Heart left ventricle (tissue), 16 donors: ENCODE measurements around the gene KRT76. TPM values are rescaled to one million over a fixed set of nuclear protein-coding genes. Genes with fewer than 3 reads are reported as not detected.

Experiments
- ATAC-seq, 4 donors: fragments of 200-7000 bp; cut with Tn5 transposase; one replicate each; pipeline ENCODE4 v1.9.1; 2020 to 2022; ENCODE audit warnings: moderate library complexity in 4 of 4, mild to moderate bottlenecking in 3 of 4, moderate number of reproducible peaks in 1 of 4
- DNase-seq, 5 donors: peaks; one replicate each; pipeline ENCODE4 v3.0.0-alpha.2; 2020
- H3K27ac ChIP-seq, 12 donors: fragments of 200-600 bp; sonication (generic) in 4 of 12; one replicate each; pipeline versions ENCODE4 v1.5.0 to v1.8.0; 2016 to 2022; ENCODE audit warnings: mild to moderate bottlenecking in 2 of 12
- H3K27me3 ChIP-seq, 9 donors: fragments of 200-600 bp; sonication (generic) in 2 of 9; one replicate each; pipeline versions ENCODE4 v1.5.1 to v1.8.0; 2016 to 2022; ENCODE audit warnings: mild to moderate bottlenecking in 3 of 9
- H3K36me3 ChIP-seq, 9 donors: fragments of 200-600 bp; sonication (generic) in 2 of 9; one replicate each; pipeline versions ENCODE4 v1.5.0 to v1.8.0; 2018 to 2022; ENCODE audit warnings: mild to moderate bottlenecking in 2 of 9
- H3K4me1 ChIP-seq, 12 donors: fragments of 200-600 bp; sonication (generic) in 4 of 12; one replicate each; pipeline versions ENCODE4 v1.5.0 to v1.8.0; 2016 to 2022; ENCODE audit warnings: mild to moderate bottlenecking in 3 of 12
- H3K4me3 ChIP-seq, 12 donors: fragments of 200-600 bp; sonication (generic) in 4 of 12; one replicate each; pipeline versions ENCODE4 v1.5.0 to v1.8.0; 2017 to 2022; ENCODE audit warnings: mild to moderate bottlenecking in 9 of 12, moderate library complexity in 4 of 12
- H3K9me3 ChIP-seq, 12 donors: fragments of 200-600 bp; sonication (generic) in 4 of 12; one replicate each; pipeline versions ENCODE4 v1.5.0 to v1.8.0; 2016 to 2022; ENCODE audit warnings: mild to moderate bottlenecking in 1 of 12
- POLR2A ChIP-seq, 2 donors: fragments of 450-650 bp; IDR thresholded peaks; one replicate each; pipeline ENCODE4 v1.6.1; 2017; ENCODE audit warnings: antibody characterized with exemption in 2 of 2, mild to moderate bottlenecking in 2 of 2, moderate library complexity in 2 of 2
- WGBS, 4 donors: extraction: QIAGEN DNeasy Blood & Tissue Kit in 2 of 4; methylation state at CpG; one replicate each; pipeline versions ENCODE4 v1.1.5 to v1.1.7; 2013 to 2018; 5-methylcytosine and 5-hydroxymethylcytosine counted together
- intact Hi-C, 10 donors: fragments of 100-400 bp; cut with DNase I; formaldehyde crosslinking; loops; one replicate each; pipeline versions ENCODE4 v1.11.1 to v1.14.2; 2022
- polyA plus RNA-seq, 2 donors: library from polyadenylated mRNA; stranded (reverse); fragments of 200-250 nt; gene quantifications; one replicate each; pipeline ENCODE4 v1.2.3, GENCODE V29; 2013
- total RNA-seq, 9 donors: library from RNA; depleted of rRNA in 2 of 9; stranded (reverse); fragments of >200 nt in 2 of 9; fragmentation: NEBNext Ultra II Directional in 3 of 9; extraction: Animal tissue kit (Norgen Biotek cat#: 25700) in 3 of 9; gene quantifications; one replicate each; pipeline versions ENCODE4 v1.1.0 to v1.2.4, GENCODE V29; 2016 to 2023
- TF ChIP-seq, protein P1 (sequence below), 12 donors: fragments of 200-600 bp; sonication (generic) in 4 of 12; IDR thresholded peaks; one replicate each; pipeline versions ENCODE4 v1.5.0 to v1.8.0; 2018 to 2022; ENCODE audit warnings: antibody characterized with exemption in 12 of 12, mild to moderate bottlenecking in 5 of 12
- donor health status: ischemic (EF 13 %, LVEDD 7.1; RV severe dilation, severe dysfunction).
- donor health status: healthy with polysubstance abuse.
- donor health status: DM: no; HTN: yes; CAD: no.
- donor health status: DM: no; HTN: no; CAD: no.
- donor health status: ischemic (EF 25% LVEDD 6.9; RV normal size, moderate dysfunction).
- donor health status: ischemic (EF 25% LVEDD 5.7; RV mildly dilated, moderate dysfunction).
- donor health status: healthy.
- donor health status: DM: yes; HTN: yes; CAD: no.
- donor health status: ischemic (EF 35%, LVEDD 5.7; RV mildly dilated, moderate dysfunction).
- donor health status: nonischemic (EF 11% LVEDD 7.7; RV severe dilation, severe dysfunction).
- donor health status: DM: yes; HTN: yes; CAD: no.
- donor health status: PGD.
- donor health status: ischemic (EF 29% LVEDD 5.4; RV normal size, mild dysfunction).
- donor health status: nonischemic (EF 23%, LVEDD 6.1; RV moderate dilation, normal function).

Gene KRT76
- total and polyA plus RNA-seq, 11 donors = not detected

DNA sequence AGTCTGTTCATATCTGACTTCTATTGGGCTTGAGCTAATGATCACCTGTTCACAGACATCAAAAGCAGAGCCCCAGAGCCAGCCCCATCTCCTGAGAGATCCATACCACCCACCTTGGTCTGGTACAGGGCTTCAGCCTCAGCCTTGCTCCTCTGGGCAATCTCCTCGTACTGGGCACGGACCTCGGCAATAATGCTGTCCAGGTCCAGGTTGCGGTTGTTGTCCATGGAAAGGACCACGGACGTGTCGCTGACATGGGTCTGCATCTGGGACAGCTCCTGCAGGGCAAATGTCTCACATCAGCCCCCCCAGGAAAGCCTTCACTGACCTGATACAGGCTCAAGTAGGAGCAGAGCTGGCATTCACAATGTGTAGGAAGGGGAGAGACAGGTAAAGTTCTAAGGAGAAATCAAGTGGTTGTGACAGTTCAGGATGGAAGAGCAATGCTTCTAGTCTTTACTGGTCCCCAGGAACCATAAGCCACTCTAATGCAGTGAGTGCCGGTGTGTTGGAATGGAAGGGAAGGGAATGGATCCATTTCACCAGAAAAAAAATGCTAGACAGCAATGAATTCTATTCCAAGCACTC, 31.5 kb upstream of the KRT76 start:
- no peaks in the 10 kb centered on the region for H3K9me3 ChIP-seq
- H3K27ac ChIP-seq = no peak overlapping the region
- WGBS, 4 donors = 89 to 93% (median 91%) methylated on average over 8 of the region's 8 CpGs
- no peak overlapping the region for H3K4me3 ChIP-seq
- H3K4me1 ChIP-seq = no peaks in the 10 kb centered on the region
- TF ChIP-seq POLR2A (IDR thresholded peaks at IDR 0.05) = no peak
- TF ChIP-seq, protein P1, sequence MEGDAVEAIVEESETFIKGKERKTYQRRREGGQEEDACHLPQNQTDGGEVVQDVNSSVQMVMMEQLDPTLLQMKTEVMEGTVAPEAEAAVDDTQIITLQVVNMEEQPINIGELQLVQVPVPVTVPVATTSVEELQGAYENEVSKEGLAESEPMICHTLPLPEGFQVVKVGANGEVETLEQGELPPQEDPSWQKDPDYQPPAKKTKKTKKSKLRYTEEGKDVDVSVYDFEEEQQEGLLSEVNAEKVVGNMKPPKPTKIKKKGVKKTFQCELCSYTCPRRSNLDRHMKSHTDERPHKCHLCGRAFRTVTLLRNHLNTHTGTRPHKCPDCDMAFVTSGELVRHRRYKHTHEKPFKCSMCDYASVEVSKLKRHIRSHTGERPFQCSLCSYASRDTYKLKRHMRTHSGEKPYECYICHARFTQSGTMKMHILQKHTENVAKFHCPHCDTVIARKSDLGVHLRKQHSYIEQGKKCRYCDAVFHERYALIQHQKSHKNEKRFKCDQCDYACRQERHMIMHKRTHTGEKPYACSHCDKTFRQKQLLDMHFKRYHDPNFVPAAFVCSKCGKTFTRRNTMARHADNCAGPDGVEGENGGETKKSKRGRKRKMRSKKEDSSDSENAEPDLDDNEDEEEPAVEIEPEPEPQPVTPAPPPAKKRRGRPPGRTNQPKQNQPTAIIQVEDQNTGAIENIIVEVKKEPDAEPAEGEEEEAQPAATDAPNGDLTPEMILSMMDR (IDR thresholded peaks at IDR 0.05) = no peak
- no peak for ATAC-seq
- no peaks in the 10 kb centered on the region for H3K36me3 ChIP-seq
- no peak for DNase-seq
- intact Hi-C loops = no loop called here
- peaks cover 0 to 16% (median 0%) of the 10 kb centered on the region in 9 donors for H3K27me3 ChIP-seq

DNA sequence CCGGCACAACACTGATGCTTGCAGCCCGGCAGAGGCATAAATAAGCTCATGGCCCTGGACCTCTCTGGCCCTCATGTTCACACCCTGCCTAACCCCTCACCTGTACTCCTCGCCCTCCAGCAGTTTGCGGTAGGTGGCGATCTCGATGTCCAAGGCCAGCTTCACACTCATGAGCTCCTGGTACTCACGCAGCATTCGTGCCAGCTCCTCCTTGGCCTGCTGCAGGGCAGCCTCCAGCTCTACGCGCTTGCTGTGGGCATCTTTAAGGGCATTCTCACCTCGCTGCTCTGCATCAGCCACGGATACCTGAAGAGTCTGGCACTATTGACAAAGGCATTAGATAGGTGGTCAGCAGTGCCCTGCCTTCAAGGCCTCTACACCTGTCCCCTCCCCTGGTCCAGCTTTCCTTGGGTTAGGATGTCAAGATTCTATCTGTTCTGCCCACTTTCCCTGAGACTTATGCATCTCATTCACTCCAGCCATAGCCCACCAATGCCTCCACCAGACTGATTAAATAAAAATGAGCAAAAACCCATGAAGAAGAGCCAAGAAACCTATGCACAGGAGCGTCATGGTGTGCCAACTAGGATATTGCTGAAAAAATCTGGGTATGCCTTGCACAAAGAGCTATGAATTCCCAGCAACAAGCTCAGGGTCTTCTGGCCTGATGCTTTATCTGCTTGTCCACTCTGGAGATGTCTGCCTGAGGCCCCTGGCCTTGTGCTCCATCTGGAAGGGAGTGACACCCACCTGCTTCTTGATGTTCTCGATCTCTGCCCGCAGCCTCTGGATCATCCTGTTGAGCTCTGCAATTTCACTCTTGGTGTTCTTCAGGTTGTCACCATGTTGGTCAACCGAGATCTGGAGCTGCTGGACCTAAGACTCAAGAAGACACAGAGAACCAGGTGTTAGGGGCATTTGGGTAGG, 30.7 kb upstream of the KRT76 start:
- TF ChIP-seq, protein P1 (IDR thresholded peaks at IDR 0.05) = no peak
- no peak for TF ChIP-seq POLR2A (IDR thresholded peaks at IDR 0.05)

DNA sequence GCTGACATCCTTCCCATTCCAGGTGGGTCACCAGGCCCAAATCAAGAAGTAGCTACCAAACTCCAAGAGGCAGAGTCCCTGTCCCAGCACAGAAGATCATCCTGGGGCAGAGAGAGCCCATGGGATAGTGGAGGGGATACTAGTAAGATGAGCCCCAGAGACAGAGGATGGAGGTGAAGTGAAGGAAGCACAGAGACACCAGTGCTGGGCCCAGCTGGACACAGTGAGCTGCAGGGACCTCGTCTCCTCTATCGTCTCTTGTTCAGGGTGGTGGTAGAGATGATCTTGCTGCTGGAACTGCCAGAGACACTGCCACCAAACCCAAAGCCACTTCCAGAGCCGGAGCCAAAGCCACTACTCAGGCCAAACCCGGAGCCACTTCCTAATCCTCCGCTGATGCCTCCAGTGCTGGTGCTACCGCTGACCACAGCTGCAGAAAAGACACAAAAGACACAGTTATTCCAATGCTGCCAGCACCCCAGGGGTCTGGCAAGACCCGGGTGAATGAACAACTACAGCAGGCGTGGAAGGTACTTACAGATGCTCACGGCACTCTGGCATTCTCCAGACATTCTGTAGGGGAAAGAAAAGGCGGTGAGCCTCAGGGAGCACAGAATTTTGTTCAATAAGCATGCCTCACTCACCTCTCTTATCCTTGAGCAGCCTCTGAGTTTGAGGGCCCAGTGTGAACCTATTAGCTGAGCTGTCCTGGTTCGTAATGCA, 29.8 kb upstream of the KRT76 start:
- TF ChIP-seq POLR2A (IDR thresholded peaks at IDR 0.05) = no peak
- TF ChIP-seq, protein P1 (IDR thresholded peaks at IDR 0.05) = no peak
- Histone ChIP-seq H3K4me3 (no peak overlapping the region), H3K27me3 (peaks cover 0 to 16% (median 0%) of the 10 kb centered on the region in 9 donors), H3K4me1 (no peaks in the 10 kb centered on the region), H3K9me3 (no peaks in the 10 kb centered on the region), H3K27ac (no peak overlapping the region), H3K36me3 (no peaks in the 10 kb centered on the region)
- intact Hi-C loops = no loop called here
- WGBS, 4 donors = 82 to 89% (median 86%) methylated on average over 10 to 11 of the region's 11 CpGs
- ATAC-seq (no peak), DNase-seq (no peak)

More for the DNA sequence above, 30.7 kb upstream of the KRT76 start:
- no peak overlapping the region for H3K27ac ChIP-seq
- peaks cover 0 to 16% (median 0%) of the 10 kb centered on the region in 9 donors for H3K27me3 ChIP-seq
- H3K9me3 ChIP-seq = no peaks in the 10 kb centered on the region
- H3K4me3 ChIP-seq = no peak overlapping the region
- H3K36me3 ChIP-seq = no peaks in the 10 kb centered on the region
- WGBS, 4 donors = 81 to 89% (median 83%) methylated on average over 16 of the region's 16 CpGs
- ATAC-seq = no peak
- no peaks in the 10 kb centered on the region for H3K4me1 ChIP-seq
- DNase-seq = no peak
- intact Hi-C loops = no loop called here
